NCI-H524 treated with DMSO at 0.1 percent for 48 hours (cell line): ENCODE measurements around the gene TRPV3.
"Not testable (repeated sequence)": the region's sequence is repeated elsewhere in the genome, so short reads cannot be mapped to it uniquely, and the experiment has no call there.

ENCODE experiments used
- DNase-seq: peaks from one replicate; lab custom pipeline; 2025; lab: John Stamatoyannopoulos, UW

Gene TRPV3

GRCh38 chr17:3472137-3472536 lies 85.5 kb downstream of the TRPV3 start:
- no peak for DNase-seq

- DNase-seq, result no peak
Measured at GRCh38 chr17:3471599-3471998, 86.0 kb downstream of the TRPV3 start, which contains the start of gene SPATA22. SPATA22 (minus strand) TSS chr17:3471819; CDS start chr17:3469325, 2,494 bp downstream.

- DNase-seq, result no peak
Measured at GRCh38 chr17:3469529-3469928, 88.1 kb downstream of the TRPV3 start.

DNA sequence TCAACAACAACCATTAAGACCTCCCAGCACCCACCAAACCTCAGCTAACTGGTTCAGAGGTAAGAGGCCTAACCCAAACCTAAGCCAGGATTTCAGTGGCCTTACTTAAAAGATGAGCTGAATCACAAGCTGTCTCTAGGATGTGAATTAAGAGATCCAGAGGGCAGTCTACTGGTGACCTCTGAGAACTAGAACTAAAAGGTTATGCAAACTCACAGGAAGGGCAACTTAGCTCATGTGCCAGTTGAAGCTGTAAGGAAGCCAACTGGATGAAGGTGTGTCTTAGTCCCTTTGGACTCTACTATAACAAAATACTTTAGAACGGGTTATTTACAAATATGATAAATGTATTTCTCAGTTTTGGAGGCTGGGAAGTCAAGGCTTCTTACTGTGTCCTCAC lies 91.3 kb downstream of the TRPV3 start:
- not testable (repeated sequence) for DNase-seq
